ENCODE measurements around the gene ATP7B. TPM values are rescaled to one million over a fixed set of nuclear protein-coding genes. Genes with fewer than 3 reads are reported as not detected.
A peak's percentile ranks its signal among the peaks of the same experiment; 100 is the strongest.

ATP7B gene
- total RNA-seq, 1 donor from 2014 or later: 19.3 TPM

DNA sequence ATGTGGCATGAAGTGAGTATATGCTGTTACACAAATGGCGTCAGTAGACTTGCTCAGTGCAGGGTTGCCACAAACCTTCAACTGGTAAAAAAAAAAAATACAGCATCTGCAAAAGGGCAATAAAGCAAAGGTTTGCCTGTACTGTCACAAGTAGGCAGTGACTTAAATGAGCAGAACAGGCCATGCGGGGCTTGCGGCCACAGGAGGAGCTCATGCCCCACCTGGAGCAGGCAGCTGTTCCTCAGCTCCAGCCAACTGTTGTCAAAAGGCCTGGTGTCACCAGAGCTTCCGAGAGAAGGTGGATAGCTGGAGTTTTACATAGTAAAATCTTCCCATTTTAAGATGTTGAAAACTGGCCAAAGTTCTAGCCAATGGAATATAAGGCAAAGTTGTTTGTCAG lies 7.7 kb downstream of the ATP7B start:
- Mint-ChIP-seq H3K4me3 (ENCODE audit: unreplicated experiment) (no peak overlapping the region), H3K36me3 (ENCODE audit: low read depth, unreplicated experiment) (peaks cover 17% of the 10 kb centered on the region), H3K4me1 (ENCODE audit: unreplicated experiment) (peaks cover 10% of the 10 kb centered on the region), H3K27me3 (ENCODE audit: unreplicated experiment) (peaks cover 3% of the 10 kb centered on the region), H3K9me3 (ENCODE audit: unreplicated experiment) (no peaks in the 10 kb centered on the region), H3K27ac (ENCODE audit: unreplicated experiment) (no peak overlapping the region)
- DNase-seq (ENCODE audit: low spot score): no peak
- TF ChIP-seq, protein P1, sequence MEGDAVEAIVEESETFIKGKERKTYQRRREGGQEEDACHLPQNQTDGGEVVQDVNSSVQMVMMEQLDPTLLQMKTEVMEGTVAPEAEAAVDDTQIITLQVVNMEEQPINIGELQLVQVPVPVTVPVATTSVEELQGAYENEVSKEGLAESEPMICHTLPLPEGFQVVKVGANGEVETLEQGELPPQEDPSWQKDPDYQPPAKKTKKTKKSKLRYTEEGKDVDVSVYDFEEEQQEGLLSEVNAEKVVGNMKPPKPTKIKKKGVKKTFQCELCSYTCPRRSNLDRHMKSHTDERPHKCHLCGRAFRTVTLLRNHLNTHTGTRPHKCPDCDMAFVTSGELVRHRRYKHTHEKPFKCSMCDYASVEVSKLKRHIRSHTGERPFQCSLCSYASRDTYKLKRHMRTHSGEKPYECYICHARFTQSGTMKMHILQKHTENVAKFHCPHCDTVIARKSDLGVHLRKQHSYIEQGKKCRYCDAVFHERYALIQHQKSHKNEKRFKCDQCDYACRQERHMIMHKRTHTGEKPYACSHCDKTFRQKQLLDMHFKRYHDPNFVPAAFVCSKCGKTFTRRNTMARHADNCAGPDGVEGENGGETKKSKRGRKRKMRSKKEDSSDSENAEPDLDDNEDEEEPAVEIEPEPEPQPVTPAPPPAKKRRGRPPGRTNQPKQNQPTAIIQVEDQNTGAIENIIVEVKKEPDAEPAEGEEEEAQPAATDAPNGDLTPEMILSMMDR (IDR thresholded peaks at IDR 0.05; ENCODE audit: unreplicated experiment): no peak

- Mint-ChIP-seq H3K36me3 (ENCODE audit: low read depth, unreplicated experiment) (peaks cover 14% of the 10 kb centered on the region), H3K4me1 (ENCODE audit: unreplicated experiment) (peaks cover 14% of the 10 kb centered on the region), H3K9me3 (ENCODE audit: unreplicated experiment) (no peaks in the 10 kb centered on the region), H3K27me3 (ENCODE audit: unreplicated experiment) (peaks cover 4% of the 10 kb centered on the region), H3K27ac (ENCODE audit: unreplicated experiment) (no peak overlapping the region), H3K4me3 (ENCODE audit: unreplicated experiment) (no peak overlapping the region)
- no peak for DNase-seq (ENCODE audit: low spot score)
- TF ChIP-seq, protein P1 (IDR thresholded peaks at IDR 0.05; ENCODE audit: unreplicated experiment): no peak
These were observed 8.9 kb downstream of the ATP7B start for GRCh38 chr13:52002361-52002760.

- H3K4me3 Mint-ChIP-seq (ENCODE audit: unreplicated experiment): no peak overlapping the region
- H3K27me3 Mint-ChIP-seq (ENCODE audit: unreplicated experiment): peaks cover 7% of the 10 kb centered on the region
- DNase-seq (ENCODE audit: low spot score): no peak
- H3K27ac Mint-ChIP-seq (ENCODE audit: unreplicated experiment): no peak overlapping the region
- peaks cover 15% of the 10 kb centered on the region for H3K4me1 Mint-ChIP-seq (ENCODE audit: unreplicated experiment)
- peaks cover 6% of the 10 kb centered on the region for H3K36me3 Mint-ChIP-seq (ENCODE audit: low read depth, unreplicated experiment)
- H3K9me3 Mint-ChIP-seq (ENCODE audit: unreplicated experiment): no peaks in the 10 kb centered on the region
- TF ChIP-seq, protein P1 (IDR thresholded peaks at IDR 0.05; ENCODE audit: unreplicated experiment): peak; percentile 69
These were observed 10.0 kb downstream of the ATP7B start for GRCh38 chr13:52001120-52001731.

DNA sequence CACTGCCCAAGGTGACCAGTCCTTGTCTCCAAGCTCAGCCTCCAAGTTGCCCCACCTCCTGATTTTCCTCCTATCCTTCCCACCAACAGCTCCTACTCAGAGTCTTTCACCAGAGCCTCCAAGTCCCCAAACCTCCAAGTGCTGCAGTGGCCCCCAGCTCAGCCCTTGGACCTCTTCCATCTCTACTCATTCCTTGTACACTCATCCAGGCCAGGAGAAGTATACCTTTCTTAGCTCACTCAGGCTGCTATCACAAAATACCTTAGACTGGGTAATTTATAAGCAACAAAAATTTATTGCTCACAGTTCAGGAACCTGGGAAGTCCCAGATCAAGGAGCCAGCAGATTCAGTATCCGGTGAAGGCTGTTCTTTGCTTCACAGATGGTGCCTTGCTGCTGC lies 11.3 kb downstream of the ATP7B start:
- peaks cover 4% of the 10 kb centered on the region for H3K36me3 Mint-ChIP-seq (ENCODE audit: low read depth, unreplicated experiment)
- H3K27ac Mint-ChIP-seq (ENCODE audit: unreplicated experiment): no peak overlapping the region
- DNase-seq (ENCODE audit: low spot score): no peak
- H3K27me3 Mint-ChIP-seq (ENCODE audit: unreplicated experiment): peaks cover 7% of the 10 kb centered on the region
- H3K4me1 Mint-ChIP-seq (ENCODE audit: unreplicated experiment): peaks cover 20% of the 10 kb centered on the region
- TF ChIP-seq, protein P1 (IDR thresholded peaks at IDR 0.05; ENCODE audit: unreplicated experiment): no peak
- no peak overlapping the region for H3K4me3 Mint-ChIP-seq (ENCODE audit: unreplicated experiment)
- no peaks in the 10 kb centered on the region for H3K9me3 Mint-ChIP-seq (ENCODE audit: unreplicated experiment)

- Mint-ChIP-seq H3K4me1 (ENCODE audit: unreplicated experiment) (peaks cover 20% of the 10 kb centered on the region), H3K27me3 (ENCODE audit: unreplicated experiment) (peaks cover 7% of the 10 kb centered on the region), H3K36me3 (ENCODE audit: low read depth, unreplicated experiment) (peaks cover 4% of the 10 kb centered on the region), H3K27ac (ENCODE audit: unreplicated experiment) (no peak overlapping the region), H3K9me3 (ENCODE audit: unreplicated experiment) (no peaks in the 10 kb centered on the region), H3K4me3 (ENCODE audit: unreplicated experiment) (no peak overlapping the region)
- DNase-seq (ENCODE audit: low spot score): no peak
- TF ChIP-seq, protein P1 (IDR thresholded peaks at IDR 0.05; ENCODE audit: unreplicated experiment): no peak
These were observed 11.7 kb downstream of the ATP7B start for GRCh38 chr13:51999510-51999911.

Measured in endothelial cell (in vitro differentiated cells).